GM19035 (cell line): ENCODE results near the gene PCDHGC3.

Experiments used
- ATAC-seq: cut with Tn5 transposase; IDR thresholded peaks from one replicate; pipeline ENCODE4 v1.9.1; 2021; ENCODE audit not compliant: unreplicated experiment

Gene PCDHGC3

DNA sequence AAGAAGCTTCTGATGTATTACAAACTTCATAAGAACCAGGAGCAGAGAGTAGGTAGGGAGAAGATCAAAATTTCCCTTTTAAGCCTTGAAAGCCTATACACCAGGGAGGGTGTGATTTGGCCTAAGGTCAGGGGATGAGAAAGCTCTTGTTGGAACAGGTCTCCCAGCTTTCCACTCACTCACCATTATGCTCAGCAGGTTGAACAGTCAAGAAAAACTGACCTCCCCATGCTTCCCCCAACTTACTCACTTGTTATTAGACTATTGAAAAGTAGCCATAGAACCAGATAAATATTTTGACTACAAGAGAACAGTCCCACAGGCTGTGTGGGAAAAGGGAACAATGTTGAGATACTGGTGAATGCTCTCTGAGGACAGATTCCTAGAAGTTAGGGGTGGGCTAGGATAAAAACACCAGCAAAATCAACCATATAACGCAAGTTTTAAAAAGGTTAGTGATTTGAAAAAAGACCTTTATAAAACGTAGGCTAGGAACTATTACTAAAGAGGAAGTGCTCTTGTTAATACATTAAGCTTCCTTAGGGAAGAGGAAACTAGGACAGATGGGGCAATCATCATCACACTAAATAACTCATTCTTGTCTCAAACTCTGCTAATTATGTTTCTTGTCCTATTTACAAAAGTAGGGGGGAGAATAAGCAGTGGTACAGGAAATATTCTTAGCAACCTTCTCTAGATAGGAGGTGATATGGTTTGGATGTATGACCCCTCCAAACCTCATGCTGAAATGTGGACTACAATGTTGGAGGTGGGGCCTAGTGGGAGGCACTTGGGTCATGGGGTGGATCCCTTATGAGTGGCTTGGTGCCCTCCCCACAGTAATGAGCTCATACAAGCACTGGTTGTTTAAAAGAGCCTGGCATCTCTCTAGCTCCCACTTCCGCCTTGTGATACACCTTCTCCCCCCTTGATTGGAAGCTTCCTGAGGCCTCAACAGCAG lies 44.1 kb downstream of the PCDHGC3 start:
- ATAC-seq: no peak

DNA sequence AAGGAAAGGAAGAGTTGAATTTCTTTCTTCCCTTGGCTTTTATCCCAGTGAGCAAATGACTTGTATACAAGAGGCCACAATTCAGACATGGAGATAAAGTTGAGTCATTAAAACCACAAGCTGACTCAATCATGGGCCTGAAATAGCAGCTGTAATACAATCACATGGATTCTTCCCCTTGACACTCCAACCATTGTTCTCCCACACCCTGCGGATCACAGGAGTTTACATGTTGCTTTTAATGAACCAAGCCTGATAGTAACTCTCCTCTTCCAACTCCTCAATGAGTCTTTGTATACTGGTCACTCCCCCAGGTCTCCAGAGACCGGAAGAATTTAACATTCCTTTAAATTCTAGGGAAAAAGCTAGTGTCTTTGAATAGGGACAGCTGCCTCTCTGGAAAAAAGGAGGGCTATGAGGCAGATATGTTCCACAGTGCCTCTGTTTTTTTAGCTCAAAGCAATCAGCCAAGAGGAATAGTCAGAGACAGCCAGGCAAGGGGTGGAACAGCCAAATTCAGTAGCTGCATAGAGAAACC lies 45.5 kb downstream of the PCDHGC3 start:
- ATAC-seq: no peak

DNA sequence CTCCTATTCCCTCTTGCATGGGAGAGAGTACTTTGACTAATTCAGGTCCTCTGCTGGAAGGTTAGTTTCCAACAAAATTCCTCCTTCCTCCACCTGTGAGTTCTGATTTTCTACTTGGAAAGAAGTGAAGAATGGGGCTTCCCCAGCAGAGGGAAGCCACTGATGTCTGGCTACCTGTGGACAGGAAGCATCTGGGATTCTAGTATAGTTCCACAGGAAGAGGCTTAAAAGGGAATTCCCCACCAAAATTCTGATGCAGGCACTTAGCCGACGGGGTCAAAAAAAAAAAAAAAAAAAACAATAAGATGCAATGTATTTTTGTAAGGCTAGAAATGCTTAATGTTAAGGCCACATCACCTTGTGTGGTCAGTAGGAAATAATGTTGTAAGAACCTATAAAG lies 46.5 kb downstream of the PCDHGC3 start:
- ATAC-seq: no peak

DNA sequence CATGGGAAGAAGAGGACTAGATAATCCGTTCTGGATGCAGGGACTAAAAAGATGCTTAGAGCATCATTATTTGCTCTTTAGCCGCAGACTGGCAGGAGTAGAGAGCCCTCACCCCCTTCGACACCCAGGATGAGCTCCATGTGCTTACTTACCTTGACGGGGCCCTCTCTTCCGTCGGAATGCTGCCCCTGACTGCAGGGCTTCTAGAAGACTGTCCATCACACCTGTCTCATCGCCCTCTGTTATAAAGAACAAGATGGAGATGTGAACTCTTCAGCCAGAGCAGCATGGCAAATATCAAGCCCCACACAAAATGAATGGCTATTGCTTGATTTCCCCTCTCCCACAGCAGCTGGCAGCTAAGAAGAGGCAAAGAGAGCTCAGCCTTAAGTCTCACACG lies 48.2 kb downstream of the PCDHGC3 start:
- no peak for ATAC-seq

- ATAC-seq: peak; percentile 75
Measured at GRCh38 chr5:141524604-141525597, 49.1 kb downstream of the PCDHGC3 start.

GRCh38 chr5:141525653-141526052 lies 49.9 kb downstream of the PCDHGC3 start:
- ATAC-seq: no peak

DNA sequence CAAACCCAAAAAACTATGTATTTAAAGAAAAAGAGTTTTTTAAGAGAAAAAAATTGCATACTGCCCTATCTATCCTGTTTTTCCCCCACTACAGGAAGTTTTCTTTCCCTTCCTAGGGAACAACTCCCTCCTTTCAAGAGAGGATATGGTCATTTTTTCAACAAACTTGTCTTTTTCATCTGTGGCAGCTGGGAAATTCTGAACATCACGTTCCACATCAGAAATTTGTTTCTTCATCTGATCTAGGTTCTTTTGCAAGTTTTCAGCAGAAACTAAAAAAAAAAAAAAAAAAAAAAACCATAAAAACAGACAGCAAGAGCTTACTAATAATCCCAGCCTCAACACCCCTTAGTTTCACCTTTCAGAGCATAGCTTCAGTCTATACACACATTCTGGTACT lies 51.7 kb downstream of the PCDHGC3 start:
- no peak for ATAC-seq
